ENCODE results near the gene DOCK3.
"Not testable (repeated sequence)": the region's sequence is repeated elsewhere in the genome, so short reads cannot be mapped to it uniquely, and the experiment has no call there.

DOCK3 gene

GRCh38 chr3:51354731-51355615, 680.2 kb downstream of the DOCK3 start:
- Histone ChIP-seq H3K27me3 (ENCODE audit: low read depth, low read length) (no peaks in the 10 kb centered on the region), H3K4me1 (ENCODE audit: control insufficient read depth in 1 of 2, insufficient read depth in 2 of 2, low read length in 2 of 2) (no peaks in the 10 kb centered on the region), H3K4me3 (ENCODE audit: low read depth in 1 of 2, low read length in 2 of 2) (no peak overlapping the region), H3K36me3 (ENCODE audit: control insufficient read depth in 1 of 2, insufficient read depth in 2 of 2, low read length in 2 of 2) (no peaks in the 10 kb centered on the region), H3K27ac (ENCODE audit: low read length) (no peak overlapping the region), H3K9me3 (ENCODE audit: control insufficient read depth in 1 of 2, low read length in 2 of 2) (no peaks in the 10 kb centered on the region)

- Histone ChIP-seq H3K27ac (ENCODE audit: low read length) (no peak overlapping the region), H3K36me3 (ENCODE audit: control insufficient read depth in 1 of 2, insufficient read depth in 2 of 2, low read length in 2 of 2) (no peaks in the 10 kb centered on the region), H3K9me3 (ENCODE audit: control insufficient read depth in 1 of 2, low read length in 2 of 2) (no peaks in the 10 kb centered on the region), H3K27me3 (ENCODE audit: low read depth, low read length) (no peaks in the 10 kb centered on the region), H3K4me3 (ENCODE audit: low read depth in 1 of 2, low read length in 2 of 2) (no peak overlapping the region), H3K4me1 (ENCODE audit: control insufficient read depth in 1 of 2, insufficient read depth in 2 of 2, low read length in 2 of 2) (no peaks in the 10 kb centered on the region)
These were observed 681.3 kb downstream of the DOCK3 start for GRCh38 chr3:51355891-51356578.

GRCh38 chr3:51357856-51358255, 683.1 kb downstream of the DOCK3 start:
- H3K27me3 ChIP-seq (ENCODE audit: low read depth, low read length): no peaks in the 10 kb centered on the region
- H3K4me1 ChIP-seq (ENCODE audit: control insufficient read depth in 1 of 2, insufficient read depth in 2 of 2, low read length in 2 of 2): no peaks in the 10 kb centered on the region
- no peak overlapping the region for H3K27ac ChIP-seq (ENCODE audit: low read length)
- no peaks in the 10 kb centered on the region for H3K9me3 ChIP-seq (ENCODE audit: control insufficient read depth in 1 of 2, low read length in 2 of 2)
- peaks cover 0 to 9% of the 10 kb centered on the region in 2 donors for H3K36me3 ChIP-seq (ENCODE audit: control insufficient read depth in 1 of 2, insufficient read depth in 2 of 2, low read length in 2 of 2)
- H3K4me3 ChIP-seq (ENCODE audit: low read depth in 1 of 2, low read length in 2 of 2): no peak overlapping the region

DNA sequence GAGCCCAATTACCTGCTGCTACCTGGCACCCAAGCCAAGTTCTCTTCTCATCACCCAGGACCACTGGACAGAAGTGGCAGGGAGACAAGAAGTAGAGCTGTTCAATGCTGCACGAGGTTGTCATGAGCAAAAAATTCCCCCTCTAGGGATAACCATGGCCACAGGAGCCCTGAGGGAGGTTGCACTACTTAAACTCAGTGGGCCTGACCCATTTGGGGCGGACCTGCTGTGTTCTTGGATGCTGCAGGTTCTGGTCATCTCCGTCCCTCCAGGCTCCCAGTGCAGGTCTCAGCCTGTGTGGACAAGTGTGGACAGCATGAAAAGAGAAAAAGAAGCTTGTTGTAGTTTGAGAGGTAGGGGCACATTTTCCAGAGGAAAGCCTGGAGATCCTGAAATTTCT, 684.3 kb downstream of the DOCK3 start:
- H3K36me3 ChIP-seq (ENCODE audit: control insufficient read depth in 1 of 2, insufficient read depth in 2 of 2, low read length in 2 of 2): peaks cover 0 to 9% of the 10 kb centered on the region in 2 donors
- H3K27ac ChIP-seq (ENCODE audit: low read length): no peak overlapping the region
- no peak overlapping the region for H3K4me3 ChIP-seq (ENCODE audit: low read depth in 1 of 2, low read length in 2 of 2)
- H3K9me3 ChIP-seq (ENCODE audit: control insufficient read depth in 1 of 2, low read length in 2 of 2): no peaks in the 10 kb centered on the region
- no peaks in the 10 kb centered on the region for H3K4me1 ChIP-seq (ENCODE audit: control insufficient read depth in 1 of 2, insufficient read depth in 2 of 2, low read length in 2 of 2)
- no peaks in the 10 kb centered on the region for H3K27me3 ChIP-seq (ENCODE audit: low read depth, low read length)

DNA sequence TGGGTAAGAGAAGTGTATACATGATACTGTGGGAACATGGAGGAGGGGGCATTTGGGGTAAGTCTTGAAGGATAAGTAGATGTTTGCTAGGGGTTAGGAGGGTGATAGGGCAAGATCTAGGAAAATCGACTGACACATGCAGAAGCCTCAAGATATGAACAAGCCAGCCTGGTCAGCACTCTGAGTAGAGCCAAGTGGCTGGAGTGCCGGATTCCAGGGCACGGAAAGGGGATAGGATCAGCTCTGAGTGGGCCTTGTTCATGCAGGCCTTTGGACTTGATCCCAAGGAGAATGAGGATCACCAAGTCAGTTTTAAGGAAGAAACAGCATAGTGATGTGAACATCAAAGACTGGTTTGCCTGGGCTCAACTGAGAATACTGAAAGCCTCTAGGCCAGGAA, 686.1 kb downstream of the DOCK3 start:
- no peak overlapping the region for H3K27ac ChIP-seq (ENCODE audit: low read length)
- peaks cover 0 to 9% of the 10 kb centered on the region in 2 donors for H3K36me3 ChIP-seq (ENCODE audit: control insufficient read depth in 1 of 2, insufficient read depth in 2 of 2, low read length in 2 of 2)
- no peak overlapping the region for H3K4me3 ChIP-seq (ENCODE audit: low read depth in 1 of 2, low read length in 2 of 2)
- H3K4me1 ChIP-seq (ENCODE audit: control insufficient read depth in 1 of 2, insufficient read depth in 2 of 2, low read length in 2 of 2): no peaks in the 10 kb centered on the region
- H3K27me3 ChIP-seq (ENCODE audit: low read depth, low read length): no peaks in the 10 kb centered on the region
- no peaks in the 10 kb centered on the region for H3K9me3 ChIP-seq (ENCODE audit: control insufficient read depth in 1 of 2, low read length in 2 of 2)

DNA sequence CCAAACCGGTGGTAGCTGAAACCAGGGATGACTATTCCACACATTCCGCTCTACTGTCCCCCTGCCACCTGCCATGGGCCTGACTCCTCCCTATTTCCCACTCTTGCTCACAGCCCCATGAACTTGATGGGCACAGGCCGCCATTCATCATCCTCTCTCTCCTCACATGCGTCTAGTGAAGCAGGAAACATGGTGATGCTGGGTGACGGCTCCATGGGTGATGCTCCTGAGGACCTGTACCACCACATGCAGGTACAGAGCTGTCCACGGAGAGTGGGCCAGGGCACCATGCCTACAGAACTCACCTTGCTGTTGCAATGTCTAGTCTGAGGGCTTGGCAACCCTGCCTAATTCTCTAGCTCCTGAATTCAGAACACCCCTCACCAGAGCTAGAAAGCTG, 687.0 kb downstream of the DOCK3 start:
- Histone ChIP-seq H3K9me3 (ENCODE audit: control insufficient read depth in 1 of 2, low read length in 2 of 2) (no peaks in the 10 kb centered on the region), H3K27ac (ENCODE audit: low read length) (no peak overlapping the region), H3K36me3 (ENCODE audit: control insufficient read depth in 1 of 2, insufficient read depth in 2 of 2, low read length in 2 of 2) (peaks cover 0 to 9% of the 10 kb centered on the region in 2 donors), H3K4me1 (ENCODE audit: control insufficient read depth in 1 of 2, insufficient read depth in 2 of 2, low read length in 2 of 2) (no peaks in the 10 kb centered on the region), H3K27me3 (ENCODE audit: low read depth, low read length) (no peaks in the 10 kb centered on the region), H3K4me3 (ENCODE audit: low read depth in 1 of 2, low read length in 2 of 2) (no peak overlapping the region)

DNA sequence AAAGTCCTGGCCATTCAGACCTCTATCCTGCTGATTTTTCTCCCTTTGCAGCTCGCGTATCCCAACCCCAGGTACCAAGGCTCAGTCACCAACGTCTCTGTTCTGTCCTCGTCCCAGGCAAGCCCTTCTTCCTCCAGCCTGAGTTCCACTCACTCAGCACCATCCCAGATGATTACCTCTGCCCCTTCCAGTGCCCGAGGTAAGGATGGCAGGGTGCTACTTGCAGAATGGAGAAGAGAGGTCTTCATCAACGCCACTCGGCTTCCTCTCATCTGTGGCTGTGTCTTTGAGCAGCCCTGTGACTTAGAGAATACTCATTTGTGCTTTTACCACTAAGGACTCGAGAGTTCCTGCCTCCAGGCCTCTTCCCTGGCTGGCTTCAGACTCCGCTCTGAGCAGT, 687.7 kb downstream of the DOCK3 start:
- no peak overlapping the region for H3K4me3 ChIP-seq (ENCODE audit: low read depth in 1 of 2, low read length in 2 of 2)
- H3K27me3 ChIP-seq (ENCODE audit: low read depth, low read length): no peaks in the 10 kb centered on the region
- H3K4me1 ChIP-seq (ENCODE audit: control insufficient read depth in 1 of 2, insufficient read depth in 2 of 2, low read length in 2 of 2): no peaks in the 10 kb centered on the region
- no peaks in the 10 kb centered on the region for H3K9me3 ChIP-seq (ENCODE audit: control insufficient read depth in 1 of 2, low read length in 2 of 2)
- H3K36me3 ChIP-seq (ENCODE audit: control insufficient read depth in 1 of 2, insufficient read depth in 2 of 2, low read length in 2 of 2): peaks cover 0 to 9% of the 10 kb centered on the region in 2 donors
- no peak overlapping the region for H3K27ac ChIP-seq (ENCODE audit: low read length)

DNA sequence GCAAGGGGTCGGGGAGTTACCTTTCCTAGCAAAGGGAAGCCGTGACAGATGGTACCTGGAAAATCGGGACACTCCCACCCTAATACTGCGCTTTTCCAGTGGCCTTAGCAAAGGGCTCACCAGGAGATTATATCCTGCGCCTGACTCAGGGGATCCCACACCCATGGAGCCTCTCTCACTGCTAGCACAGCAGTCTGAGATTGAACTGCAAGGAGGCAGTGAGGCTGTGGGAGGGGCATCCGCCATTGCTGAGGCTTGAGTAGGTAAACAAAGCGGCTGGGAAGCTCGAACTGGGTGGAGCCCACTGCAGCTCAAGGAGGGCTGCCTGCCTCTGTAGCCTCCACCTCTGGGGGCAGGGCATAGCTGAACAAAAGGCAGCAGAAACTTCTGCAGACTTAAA, 693.5 kb downstream of the DOCK3 start:
- H3K27me3 ChIP-seq (ENCODE audit: low read depth, low read length); H3K9me3 ChIP-seq (ENCODE audit: control insufficient read depth in 1 of 2, low read length in 2 of 2); H3K27ac ChIP-seq (ENCODE audit: low read length); H3K4me3 ChIP-seq (ENCODE audit: low read depth in 1 of 2, low read length in 2 of 2); H3K4me1 ChIP-seq (ENCODE audit: control insufficient read depth in 1 of 2, insufficient read depth in 2 of 2, low read length in 2 of 2); H3K36me3 ChIP-seq (ENCODE audit: control insufficient read depth in 1 of 2, insufficient read depth in 2 of 2, low read length in 2 of 2): not testable (repeated sequence)

GRCh38 chr3:51371943-51372557, 697.3 kb downstream of the DOCK3 start:
- Histone ChIP-seq H3K4me1 (ENCODE audit: control insufficient read depth in 1 of 2, insufficient read depth in 2 of 2, low read length in 2 of 2) (no peaks in the 10 kb centered on the region), H3K9me3 (ENCODE audit: control insufficient read depth in 1 of 2, low read length in 2 of 2) (no peaks in the 10 kb centered on the region), H3K36me3 (ENCODE audit: control insufficient read depth in 1 of 2, insufficient read depth in 2 of 2, low read length in 2 of 2) (no peaks in the 10 kb centered on the region), H3K4me3 (ENCODE audit: low read depth in 1 of 2, low read length in 2 of 2) (no peak overlapping the region), H3K27me3 (ENCODE audit: low read depth, low read length) (no peaks in the 10 kb centered on the region), H3K27ac (ENCODE audit: low read length) (no peak overlapping the region)

- Histone ChIP-seq H3K36me3 (ENCODE audit: control insufficient read depth in 1 of 2, insufficient read depth in 2 of 2, low read length in 2 of 2) (no peaks in the 10 kb centered on the region), H3K27ac (ENCODE audit: low read length) (no peak overlapping the region), H3K4me1 (ENCODE audit: control insufficient read depth in 1 of 2, insufficient read depth in 2 of 2, low read length in 2 of 2) (no peaks in the 10 kb centered on the region), H3K27me3 (ENCODE audit: low read depth, low read length) (no peaks in the 10 kb centered on the region), H3K9me3 (ENCODE audit: control insufficient read depth in 1 of 2, low read length in 2 of 2) (no peaks in the 10 kb centered on the region), H3K4me3 (ENCODE audit: low read depth in 1 of 2, low read length in 2 of 2) (no peak overlapping the region)
These were observed 699.1 kb downstream of the DOCK3 start for GRCh38 chr3:51373658-51374421.

DNA sequence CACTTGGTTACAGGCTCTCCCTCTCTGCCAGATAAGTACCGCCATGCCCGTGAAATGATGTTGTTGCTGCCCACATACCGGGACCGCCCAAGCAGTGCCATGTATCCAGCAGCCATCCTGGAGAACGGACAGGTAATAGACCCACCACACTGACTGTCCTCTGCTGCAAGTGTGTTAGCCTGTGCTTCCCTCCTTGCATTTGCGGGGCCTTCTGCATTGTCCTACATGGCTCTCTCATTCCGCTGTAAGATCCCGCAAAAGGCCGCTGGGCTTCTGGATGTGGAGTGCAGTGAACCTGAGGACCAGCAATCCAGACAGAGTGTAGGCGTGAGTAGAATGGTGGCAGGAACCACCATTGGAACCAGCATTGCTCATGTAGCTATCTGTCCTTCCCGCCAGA, 699.7 kb downstream of the DOCK3 start:
- Histone ChIP-seq H3K4me3 (ENCODE audit: low read depth in 1 of 2, low read length in 2 of 2) (no peak overlapping the region), H3K9me3 (ENCODE audit: control insufficient read depth in 1 of 2, low read length in 2 of 2) (no peaks in the 10 kb centered on the region), H3K27ac (ENCODE audit: low read length) (no peak overlapping the region), H3K4me1 (ENCODE audit: control insufficient read depth in 1 of 2, insufficient read depth in 2 of 2, low read length in 2 of 2) (no peaks in the 10 kb centered on the region), H3K36me3 (ENCODE audit: control insufficient read depth in 1 of 2, insufficient read depth in 2 of 2, low read length in 2 of 2) (no peaks in the 10 kb centered on the region), H3K27me3 (ENCODE audit: low read depth, low read length) (no peaks in the 10 kb centered on the region)
